NB4 (cell line): ENCODE measurements around the gene PIP5K1B.
"Not testable (repeated sequence)": the region's sequence is repeated elsewhere in the genome, so short reads cannot be mapped to it uniquely, and the experiment has no call there.

ENCODE experiments used
- DNase-seq: peaks from one replicate; pipeline ENCODE4 v3.0.0; 2010; ENCODE audit warnings: low read depth
- H3K4me3 ChIP-seq: one replicate; pipeline ENCODE4 v1.5.1; 2011; ENCODE audit warnings: mild to moderate bottlenecking, low read depth, low read length, moderate library complexity
- CTCF ChIP-seq: IDR thresholded peaks from one replicate; pipeline ENCODE4 v1.5.1; 2012; ENCODE audit warnings: low read depth, low read length
- MAX ChIP-seq: IDR thresholded peaks from 2 replicates; pipeline ENCODE4 v1.6.1; 2011; ENCODE audit warnings: low read depth, low read length
- MYC ChIP-seq: IDR thresholded peaks from 2 replicates; pipeline ENCODE4 v1.6.1; 2011; ENCODE audit warnings: low read depth, low read length
- POLR2A ChIP-seq: IDR thresholded peaks from 2 replicates; pipeline ENCODE4 v1.6.1; 2011; ENCODE audit warnings: mild to moderate bottlenecking; ENCODE audit not compliant: insufficient read length; ENCODE audit errors: extremely low read depth

Gene PIP5K1B

GRCh38 chr9:69049094-69049493 lies 344.1 kb downstream of the PIP5K1B start:
- no peak for TF ChIP-seq CTCF
- TF ChIP-seq MAX: no peak
- no peak for TF ChIP-seq MYC
- no peak for TF ChIP-seq POLR2A
- DNase-seq: no peak
- no peak overlapping the region for H3K4me3 ChIP-seq

- not testable (repeated sequence) for H3K4me3 ChIP-seq, DNase-seq
Measured at GRCh38 chr9:69050936-69051335, 345.9 kb downstream of the PIP5K1B start.

GRCh38 chr9:69054989-69055388 lies 349.9 kb downstream of the PIP5K1B start:
- no peak for DNase-seq

GRCh38 chr9:69056191-69056815 lies 351.3 kb downstream of the PIP5K1B start:
- TF ChIP-seq POLR2A: no peak
- no peak for TF ChIP-seq MAX
- TF ChIP-seq CTCF: no peak
- no peak for TF ChIP-seq MYC
- no peak for DNase-seq
- no peak overlapping the region for H3K4me3 ChIP-seq

More at GRCh38 chr9:69054989-69055388, 349.9 kb downstream of the PIP5K1B start:
- H3K4me3 ChIP-seq: no peak overlapping the region
- TF ChIP-seq POLR2A (no peak), MYC (no peak), CTCF (no peak), MAX (no peak)

- H3K4me3 ChIP-seq: no peak overlapping the region
- no peak for DNase-seq
- TF ChIP-seq MAX: no peak
- no peak for TF ChIP-seq MYC
- no peak for TF ChIP-seq CTCF
- TF ChIP-seq POLR2A: no peak
Measured at GRCh38 chr9:69058101-69058500, 353.1 kb downstream of the PIP5K1B start.
